Stimulated activated CD4-positive, alpha-beta T cell treated with anti-CD3 and anti-CD28 coated beads, Interleukin-1b, Interleukin-23, amount 100 ng/mL, for 1 hour (primary cell): Measurements from ENCODE around the gene C1orf198.
A peak's percentile ranks its signal among the peaks of the same experiment; 100 is the strongest.

ENCODE experiments used
- DNase-seq, 2 donors: peaks; one replicate each; pipeline ENCODE4 v3.0.0-alpha.2; 2020; ENCODE audit warnings: low read depth in 2 of 2

C1orf198 gene, protein sequence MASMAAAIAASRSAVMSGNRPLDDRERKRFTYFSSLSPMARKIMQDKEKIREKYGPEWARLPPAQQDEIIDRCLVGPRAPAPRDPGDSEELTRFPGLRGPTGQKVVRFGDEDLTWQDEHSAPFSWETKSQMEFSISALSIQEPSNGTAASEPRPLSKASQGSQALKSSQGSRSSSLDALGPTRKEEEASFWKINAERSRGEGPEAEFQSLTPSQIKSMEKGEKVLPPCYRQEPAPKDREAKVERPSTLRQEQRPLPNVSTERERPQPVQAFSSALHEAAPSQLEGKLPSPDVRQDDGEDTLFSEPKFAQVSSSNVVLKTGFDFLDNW

GRCh38 chr1:230867903-230868735 is at the start of gene C1orf198:
Gene C1orf198 (minus strand): TSS chr1:230868521. CDS start chr1:230868512, 9 bp downstream.
- DNase-seq: peak; percentile 39 to 71

GRCh38 chr1:230917284-230918135 is 49.2 kb upstream of the C1orf198 start:
- peak; percentile 45 to 46 for DNase-seq

- no peak for DNase-seq
These were observed 48.4 kb upstream of the C1orf198 start for GRCh38 chr1:230916587-230917283.

DNA sequence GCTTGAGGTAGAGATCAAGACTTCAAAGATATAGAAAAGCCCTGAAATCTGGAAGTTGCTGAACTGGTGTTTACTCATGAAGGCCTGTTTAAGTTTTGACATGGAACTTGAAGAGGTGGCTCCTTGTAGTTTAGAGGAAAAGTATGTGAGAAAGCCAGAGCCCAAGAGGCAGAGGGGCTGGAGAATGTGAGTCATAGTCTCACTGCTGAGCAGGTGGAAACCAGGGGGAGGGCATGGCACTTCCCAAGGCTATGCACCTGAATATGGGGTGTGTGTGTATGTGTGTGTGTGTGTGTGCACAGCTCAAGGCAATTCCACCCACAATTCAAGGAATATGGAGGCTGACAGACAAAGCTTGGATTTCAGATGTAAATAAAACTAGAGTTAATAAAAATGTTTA is 46.8 kb upstream of the C1orf198 start:
- DNase-seq: no peak

DNA sequence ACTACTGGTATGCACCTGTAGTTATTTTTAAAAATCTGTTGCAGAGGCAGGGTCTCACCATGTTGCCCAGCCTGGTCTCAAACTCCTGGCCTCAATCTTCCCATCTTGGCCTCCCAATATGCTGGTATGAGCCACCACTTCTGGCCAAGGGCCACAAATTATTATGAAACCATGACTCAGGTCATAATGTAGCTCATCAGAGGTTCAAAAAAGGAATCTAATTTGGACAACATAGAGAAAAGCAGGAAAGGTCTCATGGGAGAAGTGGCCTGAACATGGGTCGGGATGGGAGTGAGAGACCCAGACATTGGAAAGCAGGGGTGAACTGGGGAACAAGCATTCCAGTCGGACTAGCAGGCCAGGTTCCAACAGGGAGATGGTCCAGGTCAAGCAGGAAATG is 45.2 kb upstream of the C1orf198 start:
- no peak for DNase-seq

DNA sequence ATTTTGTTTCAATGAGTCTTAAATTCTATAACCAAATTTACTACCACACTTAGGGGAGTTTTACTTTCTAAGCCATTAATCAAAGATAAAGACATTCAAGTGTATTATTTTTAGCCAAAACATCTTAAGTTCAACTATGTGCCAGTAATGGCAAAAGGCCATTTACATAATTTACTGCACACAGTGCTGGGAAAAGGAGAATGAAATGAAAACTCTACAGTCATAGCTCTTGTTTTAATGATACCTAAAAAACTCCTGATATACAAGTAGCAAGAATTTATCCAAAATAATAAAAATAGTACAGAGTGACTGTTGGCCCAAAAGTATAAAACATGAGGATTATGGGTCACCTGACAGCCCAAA is 42.4 kb upstream of the C1orf198 start:
- no peak for DNase-seq

GRCh38 chr1:230909974-230910754 is 41.8 kb upstream of the C1orf198 start:
- no peak for DNase-seq

DNA sequence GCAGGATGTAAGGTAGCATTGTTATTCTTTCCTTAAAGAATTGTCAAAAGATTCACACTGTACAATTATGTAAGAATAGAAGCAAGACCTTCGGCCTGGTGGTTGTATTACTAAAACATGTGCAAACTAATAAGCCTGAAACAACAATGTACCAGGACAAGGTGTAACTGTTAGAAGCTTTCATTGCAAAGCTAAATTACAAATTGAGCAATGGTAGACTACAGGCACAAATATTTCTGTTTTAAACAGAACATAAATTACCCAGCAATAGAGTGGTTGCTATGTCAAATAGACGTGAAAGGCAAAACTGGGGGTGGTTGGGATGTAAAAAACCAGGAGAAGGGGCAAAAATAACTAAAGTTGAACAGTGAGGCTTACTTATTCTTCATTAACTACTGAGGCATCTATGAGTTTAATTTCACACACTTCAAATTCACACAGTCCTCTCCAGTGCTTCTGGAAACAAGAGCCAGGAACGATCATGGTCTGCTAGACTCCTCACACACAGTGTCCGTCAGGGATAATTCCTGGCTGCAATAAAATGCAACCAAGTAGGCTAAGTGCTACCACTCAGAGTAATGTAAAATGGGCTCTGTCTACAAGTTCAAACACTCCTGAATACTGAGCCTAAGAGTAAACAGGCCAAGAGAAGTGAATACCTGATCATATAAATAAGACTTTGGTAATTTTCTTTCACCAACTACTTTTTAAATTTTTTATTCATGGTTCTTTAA is 39.3 kb upstream of the C1orf198 start:
- DNase-seq: no peak

- no peak for DNase-seq
These were observed 37.9 kb upstream of the C1orf198 start for GRCh38 chr1:230906226-230906625.

DNA sequence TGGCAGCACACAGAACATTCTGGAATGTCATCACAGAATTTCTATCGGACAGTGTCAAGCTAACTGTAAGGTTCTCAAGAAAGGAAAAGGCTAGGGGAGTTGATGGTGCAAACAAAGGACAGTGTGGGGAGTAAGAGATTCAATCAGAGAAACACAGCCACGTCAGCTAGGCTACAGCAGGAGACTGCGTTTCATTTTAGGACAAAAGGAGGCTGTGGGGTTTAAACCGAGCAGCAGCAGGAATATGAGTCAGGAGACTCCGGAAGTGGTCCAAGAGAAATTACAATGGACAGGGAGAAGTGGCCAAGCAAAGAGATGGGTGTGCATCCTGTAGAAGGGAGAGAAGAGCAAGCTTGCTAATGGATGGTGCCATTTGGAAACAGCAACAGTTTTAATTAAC is 37.4 kb upstream of the C1orf198 start:
- DNase-seq: no peak

- no peak for DNase-seq
These were observed 34.1 kb upstream of the C1orf198 start for GRCh38 chr1:230902349-230902923.

DNA sequence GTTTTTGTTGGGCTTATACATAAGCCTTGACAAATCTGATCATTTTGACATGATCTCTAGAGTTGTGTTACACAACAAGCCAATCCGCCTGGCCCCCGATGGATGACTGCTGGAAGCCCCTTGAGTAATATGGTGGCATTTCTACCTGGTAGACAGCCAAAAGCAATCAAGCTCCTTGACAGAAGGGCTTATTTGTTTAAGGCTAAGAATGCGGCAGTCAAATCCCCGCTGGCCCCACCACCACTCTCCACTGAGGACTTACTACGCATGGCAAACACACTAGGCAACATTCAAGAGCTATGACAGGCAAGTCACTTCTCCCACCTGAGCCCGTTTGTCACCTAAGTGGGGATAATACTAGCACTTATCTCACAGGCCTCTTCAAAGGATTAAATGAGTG is 33.4 kb upstream of the C1orf198 start:
- no peak for DNase-seq

- no peak for DNase-seq
These were observed 32.7 kb upstream of the C1orf198 start for GRCh38 chr1:230900984-230901383.

DNA sequence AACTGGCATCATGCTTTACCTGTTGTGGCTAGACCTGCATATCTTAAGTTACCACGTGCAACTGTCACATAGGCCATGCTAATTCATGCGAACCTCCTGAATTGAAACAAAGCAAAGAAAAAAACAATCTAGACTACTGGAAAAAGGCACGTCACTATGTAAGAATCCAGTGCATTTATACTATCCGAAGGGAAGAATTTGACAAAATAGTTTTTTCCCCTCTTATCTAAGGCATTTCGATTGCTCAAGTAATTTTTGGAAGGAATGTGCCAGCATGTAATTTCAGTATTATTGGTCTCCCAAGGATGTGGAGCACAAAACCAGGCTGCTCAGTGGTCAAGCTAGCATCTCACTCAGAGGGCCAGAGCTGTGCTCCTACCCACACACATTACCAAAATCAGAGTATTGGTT is 31.5 kb upstream of the C1orf198 start:
- no peak for DNase-seq

DNA sequence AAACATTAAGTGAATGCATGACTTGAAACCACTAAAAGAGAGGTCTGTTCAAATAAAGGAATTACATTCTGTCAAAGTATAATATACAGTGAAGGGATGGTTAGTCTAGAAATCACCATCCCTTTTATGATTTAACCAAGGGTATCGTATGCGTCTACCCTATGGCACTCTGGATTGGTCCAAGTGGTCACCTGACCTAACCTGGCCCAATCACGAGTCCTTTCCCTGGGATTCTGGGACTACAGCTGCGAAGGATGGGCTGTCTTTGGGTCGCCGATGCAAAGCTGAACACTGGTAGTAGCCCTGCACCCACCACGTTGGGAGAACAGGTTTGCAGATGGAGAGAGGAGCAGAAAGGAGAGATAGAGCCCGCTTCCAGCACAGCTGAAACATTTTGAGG is 30.4 kb upstream of the C1orf198 start:
- DNase-seq: no peak

DNA sequence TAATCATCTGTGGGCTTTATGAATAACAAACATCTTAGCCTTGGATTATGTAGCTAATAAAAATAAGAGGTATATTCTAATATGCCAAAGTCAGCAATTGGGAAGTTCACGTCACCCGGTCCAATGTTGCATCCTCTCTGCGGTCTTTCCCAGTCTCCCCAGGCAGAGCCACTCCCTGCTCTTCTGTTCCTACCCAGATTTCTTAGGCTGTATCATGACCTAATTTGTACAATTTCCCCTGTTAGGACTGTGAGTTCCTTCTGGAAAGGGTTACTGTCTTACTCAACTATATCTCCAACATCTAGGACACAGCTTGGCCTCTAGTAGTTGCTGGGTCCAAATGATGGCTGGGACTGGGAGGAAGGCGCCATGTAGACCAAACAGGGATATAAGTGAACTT is 29.8 kb upstream of the C1orf198 start:
- DNase-seq: no peak

- DNase-seq: no peak
These were observed 28.5 kb upstream of the C1orf198 start for GRCh38 chr1:230896779-230897178.

- no peak for DNase-seq
These were observed 27.1 kb upstream of the C1orf198 start for GRCh38 chr1:230895452-230895851.

DNA sequence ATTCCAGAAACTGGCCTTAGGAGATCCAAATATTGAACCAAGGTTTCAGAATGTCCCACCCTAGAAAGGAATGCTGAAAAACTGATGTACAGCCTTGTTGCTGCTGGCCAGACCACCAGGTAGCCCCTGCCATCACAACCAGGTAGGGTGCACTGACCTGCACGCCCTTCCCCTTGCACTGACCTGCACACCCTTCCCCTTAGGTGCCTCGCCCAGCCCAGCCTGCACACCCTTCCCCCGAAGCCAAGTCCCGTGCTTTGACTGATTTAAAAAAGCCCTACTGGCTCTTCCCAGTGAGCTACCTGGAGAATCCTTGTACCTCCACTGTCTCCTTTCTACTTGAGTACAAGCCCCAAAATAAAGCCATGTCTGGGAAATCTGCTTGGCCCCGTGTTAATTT is 26.3 kb upstream of the C1orf198 start:
- DNase-seq: no peak

GRCh38 chr1:230894032-230894431 is 25.7 kb upstream of the C1orf198 start:
- no peak for DNase-seq
